Vagina (tissue), 2 donors: Measurements from ENCODE around the gene FNBP1L.

Experiments used
- CTCF ChIP-seq, 3 experiments: fragments of 450-650 bp in 2 of 3; fragments of 200-600 bp in 1 of 3; sonication (generic) in 1 of 3; IDR thresholded peaks; one replicate each; pipeline ENCODE4 v1.5.1; 2017 to 2019; ENCODE audit warnings: antibody characterized with exemption in 3 of 3, mild to moderate bottlenecking in 2 of 3, moderate library complexity in 2 of 3
- POLR2A ChIP-seq, 2 donors: fragments of 450-650 bp; IDR thresholded peaks; one replicate each; pipeline ENCODE4 v1.6.1; 2017; ENCODE audit warnings: antibody characterized with exemption in 2 of 2, mild to moderate bottlenecking in 2 of 2, moderate library complexity in 2 of 2

GRCh38 chr1:93595266-93595665 lies 147.3 kb downstream of the FNBP1L start:
- TF ChIP-seq POLR2A (IDR thresholded peaks at IDR 0.05): no peak
- no peak for TF ChIP-seq CTCF (IDR thresholded peaks at IDR 0.05)
